GM08714 (cell line): Measurements from ENCODE around the gene ZBTB46.
"Not testable (repeated sequence)": the region's sequence is repeated elsewhere in the genome, so short reads cannot be mapped to it uniquely, and the experiment has no call there.

Experiments
- H3K4me3 ChIP-seq: fragments of 200-500 bp; sonication (Bioruptor generic); 2 replicates; pipeline ENCODE4 v1.5.1; 2014; ENCODE audit warnings: mild to moderate bottlenecking, low read length, inconsistent platforms
- ZNF274 ChIP-seq: IDR thresholded peaks from 2 replicates; pipeline ENCODE4 v1.6.1; 2012; ENCODE audit warnings: mild to moderate bottlenecking, low read depth, low read length

Gene ZBTB46

GRCh38 chr20:63830841-63831588 lies at the start of gene ZBTB46:
TSS of gene ZBTB46 (minus strand) at chr20:63831264. CDS start at chr20:63790757, 40,507 bp downstream.
- peak within 1 kb of the TSS; percentile 52 for H3K4me3 ChIP-seq
- TF ChIP-seq ZNF274, result no peak

GRCh38 chr20:63878899-63879663 lies 48.0 kb upstream of the ZBTB46 start:
- H3K4me3 ChIP-seq, result no peak overlapping the region
- no peak for TF ChIP-seq ZNF274

- no peak overlapping the region for H3K4me3 ChIP-seq
- TF ChIP-seq ZNF274, result no peak
Observed at GRCh38 chr20:63877755-63878470, 46.8 kb upstream of the ZBTB46 start.

GRCh38 chr20:63876489-63877036 lies 45.5 kb upstream of the ZBTB46 start:
- H3K4me3 ChIP-seq, result no peak overlapping the region
- TF ChIP-seq ZNF274, result no peak

- H3K4me3 ChIP-seq, result not testable (repeated sequence)
Observed at GRCh38 chr20:63874241-63874640, 43.2 kb upstream of the ZBTB46 start.

GRCh38 chr20:63873477-63873971 lies 42.5 kb upstream of the ZBTB46 start:
- no peak for TF ChIP-seq ZNF274
- no peak overlapping the region for H3K4me3 ChIP-seq

GRCh38 chr20:63868264-63868663 lies 37.2 kb upstream of the ZBTB46 start:
- TF ChIP-seq ZNF274, result no peak
- H3K4me3 ChIP-seq, result no peak overlapping the region

GRCh38 chr20:63867042-63867441 lies 36.0 kb upstream of the ZBTB46 start:
- not testable (repeated sequence) for H3K4me3 ChIP-seq

- H3K4me3 ChIP-seq, result peak within 1 kb of the TSS; percentile 84
- no peak for TF ChIP-seq ZNF274
Observed at GRCh38 chr20:63864978-63865640, 34.0 kb upstream of the ZBTB46 start, which contains the start of gene TPD52L2. TSS of gene TPD52L2 (plus strand) at chr20:63865270. CDS start at chr20:63865366, 96 bp downstream.

- TF ChIP-seq ZNF274, result no peak
Observed at GRCh38 chr20:63864545-63864977, 33.5 kb upstream of the ZBTB46 start.

GRCh38 chr20:63863798-63864544 lies 32.9 kb upstream of the ZBTB46 start:
- no peak for TF ChIP-seq ZNF274
- peak overlapping the region; percentile 79 for H3K4me3 ChIP-seq

More at GRCh38 chr20:63864545-63864977, 33.5 kb upstream of the ZBTB46 start:
- peak overlapping the region; percentile 79 for H3K4me3 ChIP-seq

GRCh38 chr20:63863021-63863797 lies 32.1 kb upstream of the ZBTB46 start:
- H3K4me3 ChIP-seq, result peak overlapping the region; percentile 79; the same call in 1 of the 2 replicates
- TF ChIP-seq ZNF274, result no peak
